Activated CD8-positive, alpha-beta memory T cell treated with anti-CD3 and anti-CD28 coated beads, Interleukin-2, amount 50 U/mL, for 1 hour (primary cell): Measurements from ENCODE around the gene DNAJB4.

Source experiments
- DNase-seq: peaks from one replicate; pipeline ENCODE4 v3.0.0-alpha.2; 2020; ENCODE audit errors: extremely low read depth

Gene DNAJB4

DNA sequence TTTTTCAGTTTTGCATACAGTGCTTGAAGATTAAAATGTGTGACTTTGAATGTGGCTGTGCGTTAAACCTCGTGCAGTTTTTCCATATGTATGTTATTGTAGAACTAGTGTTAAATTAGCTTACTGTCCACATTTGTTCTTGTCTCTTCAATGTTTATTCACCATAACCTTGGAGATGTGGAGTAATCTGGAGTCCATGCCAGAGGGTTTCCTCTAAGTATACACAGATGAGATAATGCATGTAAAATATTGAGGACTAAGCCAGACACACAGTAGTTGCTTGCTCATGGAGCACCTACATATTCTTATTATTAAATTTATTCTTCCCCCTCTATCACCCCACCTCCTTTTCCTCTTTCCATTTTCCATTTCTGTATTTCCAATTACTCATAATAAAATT lies 33.3 kb downstream of the DNAJB4 start:
- no peak for DNase-seq

DNA sequence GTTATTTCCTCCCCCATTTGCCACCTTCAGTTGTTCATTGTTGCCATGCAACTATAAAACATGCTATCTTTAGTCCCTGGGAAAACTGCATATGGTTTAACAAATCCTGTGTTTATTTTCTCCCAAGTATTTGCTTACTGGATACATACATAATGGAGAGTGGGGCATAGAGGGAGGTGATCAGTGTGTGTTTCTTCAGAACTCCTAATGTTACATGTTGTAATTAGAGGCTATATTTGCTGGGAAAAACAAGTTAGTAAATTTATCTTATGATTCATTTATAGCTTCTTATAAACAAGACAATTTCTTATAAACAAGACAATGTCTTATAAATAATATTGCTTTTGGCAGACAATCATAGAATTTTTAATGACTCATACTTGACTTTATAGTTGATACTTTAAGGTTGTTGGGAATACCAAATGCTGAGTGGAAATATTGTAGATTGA lies 33.8 kb downstream of the DNAJB4 start:
- no peak for DNase-seq

GRCh38 chr1:78040484-78041089 lies 35.8 kb downstream of the DNAJB4 start:
- DNase-seq = no peak

GRCh38 chr1:78043436-78043835 lies 38.7 kb downstream of the DNAJB4 start:
- DNase-seq = no peak

- no peak for DNase-seq
These were observed 40.2 kb downstream of the DNAJB4 start for GRCh38 chr1:78044796-78045562.

DNA sequence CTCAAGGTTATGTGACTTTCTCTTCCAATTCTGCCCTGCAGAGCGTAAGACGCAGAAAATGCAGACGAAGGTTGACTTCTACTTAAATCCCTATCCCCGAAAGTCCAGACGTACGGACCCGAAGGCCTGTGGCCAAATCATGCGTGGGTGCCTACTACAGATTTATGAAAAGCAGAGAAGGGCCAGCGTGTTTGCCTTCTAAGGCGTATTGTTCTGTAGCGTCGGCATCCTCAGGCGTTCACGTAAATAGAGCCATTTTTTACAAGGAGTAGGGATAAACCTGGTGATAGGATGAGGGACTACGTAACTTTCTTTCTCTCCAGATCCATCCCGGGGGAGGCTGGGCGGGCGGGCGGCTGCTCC lies 40.8 kb downstream of the DNAJB4 start:
- DNase-seq = no peak

- no peak for DNase-seq
These were observed 41.4 kb downstream of the DNAJB4 start, which contains the start of gene GIPC2 for GRCh38 chr1:78045926-78046778. Gene GIPC2, plus strand, starts transcription at chr1:78045966. Its CDS starts 129 bp downstream, at chr1:78046095.

- no peak for DNase-seq
These were observed 42.4 kb downstream of the DNAJB4 start for GRCh38 chr1:78047106-78047505.

- no peak for DNase-seq
These were observed 42.9 kb downstream of the DNAJB4 start for GRCh38 chr1:78047631-78048030.

GRCh38 chr1:78048446-78048845 lies 43.7 kb downstream of the DNAJB4 start:
- DNase-seq = no peak

DNA sequence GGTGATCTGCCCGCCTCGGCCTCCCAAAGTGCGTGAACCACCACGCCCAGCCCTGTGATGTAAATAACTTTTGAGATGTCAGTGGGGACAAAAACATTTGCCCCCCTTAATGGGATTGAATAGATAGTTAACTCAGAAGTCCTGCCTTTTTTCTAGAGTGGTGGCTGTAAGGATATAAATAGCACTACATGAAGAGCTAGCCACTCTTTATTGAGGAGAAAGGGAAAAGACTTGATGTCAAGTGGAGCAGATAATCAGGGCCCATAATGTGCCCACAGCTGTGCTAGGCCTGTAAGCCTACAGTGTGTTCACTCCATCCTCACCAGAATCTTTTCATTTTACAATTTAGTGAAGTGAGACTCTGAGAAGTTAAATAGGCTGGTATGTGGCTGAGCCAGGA lies 44.7 kb downstream of the DNAJB4 start:
- DNase-seq = no peak

- no peak for DNase-seq
These were observed 46.3 kb downstream of the DNAJB4 start for GRCh38 chr1:78051005-78051404.

DNA sequence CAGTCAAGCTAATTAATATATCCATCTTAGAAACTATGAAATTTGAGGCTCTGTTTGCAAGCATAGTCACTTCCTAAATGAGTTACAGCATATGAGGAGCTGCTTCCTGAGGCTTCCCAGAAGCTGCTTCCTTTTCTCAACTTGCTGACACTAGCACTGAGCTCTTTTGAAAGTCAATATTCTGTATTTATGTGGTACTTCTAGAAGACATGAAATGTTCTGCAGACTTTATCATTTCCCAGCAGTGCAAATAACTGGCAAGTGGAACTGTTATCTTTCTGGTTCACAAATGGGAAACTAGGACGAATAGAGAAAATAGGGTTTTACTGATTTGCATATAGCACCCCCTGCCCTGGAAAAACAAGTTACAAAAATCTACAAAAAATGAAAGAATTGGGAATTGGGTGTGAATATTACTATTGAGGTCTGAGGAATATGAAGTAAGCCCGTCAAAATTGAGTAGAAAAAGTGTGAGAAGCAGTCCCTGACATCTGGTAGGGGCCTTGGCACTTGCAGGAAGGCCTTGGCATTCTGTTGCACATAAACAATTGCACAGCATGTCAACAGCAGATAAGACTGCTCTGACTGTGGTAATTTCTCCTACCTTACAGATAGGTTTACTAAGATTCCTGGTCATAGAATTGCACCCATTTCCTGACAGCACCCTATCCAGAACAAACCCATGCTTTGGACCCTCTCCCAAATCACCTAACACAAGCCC lies 48.1 kb downstream of the DNAJB4 start:
- DNase-seq = no peak

DNA sequence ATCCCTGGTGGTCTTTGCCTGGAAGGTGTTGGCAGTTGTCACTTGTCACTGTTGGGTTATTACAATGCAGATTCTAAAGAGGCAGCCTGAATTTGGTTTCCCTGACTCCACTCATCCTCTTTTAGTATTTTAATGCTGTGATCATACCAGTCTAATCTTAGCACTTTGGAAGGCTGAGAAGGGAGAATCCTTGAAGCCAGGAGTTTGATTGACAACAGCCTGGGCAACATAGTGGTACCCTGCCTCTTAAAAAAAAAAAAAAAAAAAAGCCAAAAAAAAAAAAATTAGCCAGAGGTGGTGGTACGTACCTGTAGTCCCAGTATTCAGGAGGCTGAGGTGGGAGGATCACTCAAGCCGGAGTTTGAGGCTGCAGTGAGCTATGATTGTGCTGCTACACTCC lies 48.8 kb downstream of the DNAJB4 start:
- DNase-seq = no peak

- no peak for DNase-seq
These were observed 49.8 kb downstream of the DNAJB4 start for GRCh38 chr1:78054559-78054958.

DNA sequence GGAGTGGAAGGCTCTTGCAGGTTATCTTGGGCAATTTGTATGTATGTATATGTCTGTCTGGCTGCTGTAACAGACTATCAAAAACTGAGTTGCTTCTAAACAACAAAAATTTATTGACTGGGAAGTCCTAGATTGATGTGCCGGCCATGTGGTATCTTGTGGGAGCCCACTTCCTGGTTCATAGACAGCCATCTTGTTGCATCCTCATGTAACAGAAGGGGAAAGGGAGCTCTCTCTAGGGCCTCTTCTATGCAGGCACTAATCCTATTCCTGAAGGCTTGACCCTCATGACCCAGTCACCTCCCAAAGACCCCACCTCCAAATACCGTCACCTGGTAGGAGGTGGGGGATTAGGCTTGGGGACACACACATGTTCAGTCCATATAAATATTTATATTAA lies 50.2 kb downstream of the DNAJB4 start:
- DNase-seq = no peak

- no peak for DNase-seq
These were observed 50.9 kb downstream of the DNAJB4 start for GRCh38 chr1:78055565-78056132.

DNA sequence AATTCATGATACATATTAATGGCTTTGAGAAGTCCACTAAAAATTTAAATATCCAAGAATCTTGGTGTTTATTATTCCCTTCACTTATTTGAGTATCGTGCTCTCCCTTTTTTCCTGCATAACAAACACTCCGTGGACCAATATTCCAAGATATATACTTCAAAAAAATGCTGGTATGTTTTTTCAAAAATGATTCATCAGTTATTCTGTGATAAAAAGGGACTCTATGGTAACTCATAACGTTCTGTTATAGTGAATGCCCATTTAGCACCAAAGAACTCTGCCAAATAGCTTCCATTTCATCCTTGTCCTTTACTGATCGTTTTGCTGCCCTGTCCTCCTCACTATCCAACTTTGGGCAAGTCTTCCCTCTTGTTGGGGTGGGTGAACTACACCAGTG lies 53.9 kb downstream of the DNAJB4 start:
- no peak for DNase-seq

DNA sequence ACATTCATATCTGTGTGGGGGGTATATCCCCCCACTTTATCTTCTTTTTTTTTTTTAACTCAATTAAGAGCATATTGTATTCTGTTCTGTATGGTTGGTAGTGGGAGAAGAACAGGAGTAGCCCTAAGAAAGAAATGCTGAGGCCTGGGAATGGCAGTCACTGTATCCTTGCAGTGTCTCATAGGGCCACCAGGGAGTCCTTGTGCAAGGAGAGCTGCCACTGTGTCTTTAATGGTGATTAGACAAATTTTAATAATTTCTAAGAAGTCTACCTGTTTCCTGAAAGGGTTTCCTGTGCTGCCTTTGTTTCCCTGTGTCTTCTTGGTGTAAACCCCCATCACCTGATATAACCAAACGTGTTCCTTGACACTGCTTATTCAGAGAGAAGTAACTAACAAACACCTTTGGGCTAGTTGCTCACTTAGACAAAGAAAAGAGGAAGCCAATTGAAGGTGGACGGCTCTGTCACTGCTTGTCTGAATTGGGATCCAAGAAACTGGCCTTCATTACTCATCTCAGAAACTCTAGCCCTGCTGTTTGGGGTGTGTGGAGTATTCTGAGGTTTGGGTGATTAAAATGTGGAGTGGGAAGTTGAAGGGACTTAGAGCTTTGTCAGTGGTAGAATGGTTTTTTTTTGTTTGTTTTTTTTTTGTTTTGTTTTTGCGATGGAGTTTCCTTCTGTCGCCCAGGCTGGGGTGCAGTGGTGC lies 56.3 kb downstream of the DNAJB4 start:
- DNase-seq = no peak

GRCh38 chr1:78061825-78062523 lies 57.2 kb downstream of the DNAJB4 start:
- DNase-seq = no peak
